ENCODE data around the gene TRDMT1. TPM values are rescaled to one million over a fixed set of nuclear protein-coding genes. Genes with fewer than 3 reads are reported as not detected.

TRDMT1 gene
- total RNA-seq, 2 donors from 2014 or later, result 7.3 to 7.5 TPM

DNA sequence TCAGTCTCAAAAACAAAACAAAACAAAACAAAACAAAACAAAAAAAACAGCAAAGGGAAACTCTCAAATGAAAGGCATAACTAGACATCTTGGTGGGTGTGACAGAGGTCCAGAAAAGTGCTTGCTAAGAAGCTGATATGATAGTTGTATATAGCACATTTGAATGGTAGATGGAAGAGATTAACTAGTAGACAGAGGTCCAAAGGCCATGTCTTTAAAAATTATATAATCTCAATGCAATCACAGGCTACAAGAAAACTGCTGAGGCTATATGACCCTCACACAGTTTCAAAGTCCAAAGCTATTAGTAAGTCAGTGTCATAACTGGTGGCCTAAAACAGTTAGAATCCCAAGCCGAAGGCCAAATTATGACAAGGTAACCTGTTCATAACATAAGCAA lies 56.2 kb downstream of the TRDMT1 start:
- Histone ChIP-seq H3K27me3 (no peaks in the 10 kb centered on the region), H3K27ac (no peak overlapping the region), H3K36me3 (replicated peaks in 1 of 2; ENCODE audit: insufficient read depth in 1 of 2, low read depth in 2 of 2) (no peaks in the 10 kb centered on the region), H3K4me1 (no peaks in the 10 kb centered on the region), H3K9me3 (no peaks in the 10 kb centered on the region), H3K4me3 (no peak overlapping the region)
- DNase-seq, result no peak
- no peak for TF ChIP-seq POLR2A (IDR thresholded peaks at IDR 0.05)
- TF ChIP-seq, protein P1, sequence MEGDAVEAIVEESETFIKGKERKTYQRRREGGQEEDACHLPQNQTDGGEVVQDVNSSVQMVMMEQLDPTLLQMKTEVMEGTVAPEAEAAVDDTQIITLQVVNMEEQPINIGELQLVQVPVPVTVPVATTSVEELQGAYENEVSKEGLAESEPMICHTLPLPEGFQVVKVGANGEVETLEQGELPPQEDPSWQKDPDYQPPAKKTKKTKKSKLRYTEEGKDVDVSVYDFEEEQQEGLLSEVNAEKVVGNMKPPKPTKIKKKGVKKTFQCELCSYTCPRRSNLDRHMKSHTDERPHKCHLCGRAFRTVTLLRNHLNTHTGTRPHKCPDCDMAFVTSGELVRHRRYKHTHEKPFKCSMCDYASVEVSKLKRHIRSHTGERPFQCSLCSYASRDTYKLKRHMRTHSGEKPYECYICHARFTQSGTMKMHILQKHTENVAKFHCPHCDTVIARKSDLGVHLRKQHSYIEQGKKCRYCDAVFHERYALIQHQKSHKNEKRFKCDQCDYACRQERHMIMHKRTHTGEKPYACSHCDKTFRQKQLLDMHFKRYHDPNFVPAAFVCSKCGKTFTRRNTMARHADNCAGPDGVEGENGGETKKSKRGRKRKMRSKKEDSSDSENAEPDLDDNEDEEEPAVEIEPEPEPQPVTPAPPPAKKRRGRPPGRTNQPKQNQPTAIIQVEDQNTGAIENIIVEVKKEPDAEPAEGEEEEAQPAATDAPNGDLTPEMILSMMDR (IDR thresholded peaks at IDR 0.05), result no peak
- no peak for ATAC-seq
- intact Hi-C loops (cut with DNase I), result no loop called here
- 93 to 100% methylated on average over 1 of the region's 1 CpG for WGBS, 2 donors

DNA sequence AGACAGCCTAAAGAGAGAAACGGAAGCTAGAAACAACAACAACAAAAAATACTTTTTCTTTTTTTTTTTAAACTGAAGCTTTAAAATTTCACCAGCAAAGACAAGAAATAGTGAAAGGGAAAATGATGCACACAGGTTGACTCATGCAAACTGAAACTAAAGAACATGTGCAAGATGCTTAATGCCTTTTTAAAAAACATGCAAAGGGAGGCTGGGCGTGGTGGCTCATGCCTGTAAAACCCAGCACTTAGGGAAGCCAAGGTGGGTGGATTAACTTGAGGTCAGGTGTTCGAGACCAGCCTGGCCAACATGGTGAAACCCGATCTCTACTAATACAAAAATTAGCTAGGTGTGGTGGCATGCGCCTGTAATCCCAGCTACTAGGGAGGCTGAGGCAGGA lies 56.7 kb downstream of the TRDMT1 start:
- ATAC-seq (no peak), DNase-seq (no peak)
- no peaks in the 10 kb centered on the region for H3K27me3 ChIP-seq
- no peak overlapping the region for H3K27ac ChIP-seq
- intact Hi-C loops (cut with DNase I), result no loop called here
- H3K36me3 ChIP-seq (replicated peaks in 1 of 2; ENCODE audit: insufficient read depth in 1 of 2, low read depth in 2 of 2), result no peaks in the 10 kb centered on the region
- no peaks in the 10 kb centered on the region for H3K9me3 ChIP-seq
- 86 to 87% methylated on average over 5 of the region's 5 CpGs for WGBS, 2 donors
- H3K4me1 ChIP-seq, result no peaks in the 10 kb centered on the region
- no peak for TF ChIP-seq POLR2A (IDR thresholded peaks at IDR 0.05)
- TF ChIP-seq, protein P1 (IDR thresholded peaks at IDR 0.05), result no peak
- H3K4me3 ChIP-seq, result no peak overlapping the region

DNA sequence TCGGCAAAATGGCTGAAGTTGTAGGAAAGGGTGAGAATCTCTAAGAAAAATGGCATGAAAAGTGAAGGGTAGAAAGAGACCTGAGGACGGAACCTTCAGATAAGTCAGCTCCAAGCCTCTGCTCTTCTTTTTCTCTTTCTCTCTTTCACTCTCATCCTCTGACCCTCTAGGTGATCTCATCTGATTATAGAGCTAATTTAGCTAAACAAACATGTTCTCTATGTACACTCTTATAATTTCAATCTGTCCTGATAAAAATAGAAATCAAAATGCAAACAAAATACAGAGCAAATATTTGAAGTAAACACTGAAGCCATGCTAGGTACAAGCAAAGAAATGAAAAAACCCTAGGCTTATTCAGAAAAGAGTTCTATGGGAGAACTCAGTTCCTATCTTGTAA lies 57.4 kb downstream of the TRDMT1 start:
- 60 to 63% methylated on average over 2 of the region's 2 CpGs for WGBS, 2 donors
- DNase-seq (no peak), ATAC-seq (no peak)
- Histone ChIP-seq H3K9me3 (no peaks in the 10 kb centered on the region), H3K4me1 (no peaks in the 10 kb centered on the region), H3K27ac (no peak overlapping the region), H3K4me3 (no peak overlapping the region), H3K36me3 (replicated peaks in 1 of 2; ENCODE audit: insufficient read depth in 1 of 2, low read depth in 2 of 2) (no peaks in the 10 kb centered on the region), H3K27me3 (no peaks in the 10 kb centered on the region)
- intact Hi-C loops (cut with DNase I), result no loop called here
- TF ChIP-seq POLR2A (IDR thresholded peaks at IDR 0.05), result no peak
- TF ChIP-seq, protein P1 (IDR thresholded peaks at IDR 0.05), result no peak

DNA sequence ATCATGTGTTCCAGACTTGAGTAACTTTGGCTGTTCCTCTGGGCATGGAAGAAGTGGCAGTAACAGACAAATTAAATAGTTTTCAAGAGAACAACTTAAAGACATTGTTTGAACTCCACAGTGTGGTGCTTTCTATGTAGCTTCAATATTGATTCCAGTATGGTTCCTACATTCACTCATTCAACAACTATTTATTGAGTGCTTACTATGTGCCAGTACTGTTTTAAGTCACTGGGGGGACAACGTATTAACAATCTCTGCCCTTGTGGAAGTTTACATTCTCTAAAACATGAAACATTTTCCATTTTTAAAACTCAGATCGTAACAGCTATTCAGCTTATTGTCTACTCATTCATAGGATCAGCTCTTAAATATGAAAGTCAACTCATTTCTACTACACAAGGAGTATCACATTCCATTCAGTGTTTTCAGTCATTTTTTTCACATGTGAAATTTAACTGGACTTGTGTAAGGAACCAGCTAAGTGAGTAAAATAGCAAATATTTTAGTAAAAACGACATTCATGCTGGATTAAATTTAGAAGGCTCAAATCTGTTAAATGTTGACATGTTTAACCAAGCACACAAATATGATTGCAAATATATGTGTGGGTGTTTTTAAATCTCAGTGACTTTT lies 58.3 kb downstream of the TRDMT1 start:
- no peak for ATAC-seq
- H3K27ac ChIP-seq, result no peak overlapping the region
- H3K4me3 ChIP-seq, result no peak overlapping the region
- intact Hi-C loops (cut with DNase I), result no loop called here
- 85 to 86% methylated on average over 3 of the region's 3 CpGs for WGBS, 2 donors
- H3K27me3 ChIP-seq, result no peaks in the 10 kb centered on the region
- no peaks in the 10 kb centered on the region for H3K36me3 ChIP-seq (replicated peaks in 1 of 2; ENCODE audit: insufficient read depth in 1 of 2, low read depth in 2 of 2)
- DNase-seq, result no peak
- no peaks in the 10 kb centered on the region for H3K9me3 ChIP-seq
- H3K4me1 ChIP-seq, result no peaks in the 10 kb centered on the region
- TF ChIP-seq, protein P1 (IDR thresholded peaks at IDR 0.05), result no peak
- TF ChIP-seq POLR2A (IDR thresholded peaks at IDR 0.05), result no peak
